ENCODE results near the gene DNPEP. TPM values are rescaled to one million over a fixed set of nuclear protein-coding genes. Genes with fewer than 3 reads are reported as not detected.

DNPEP gene
- total RNA-seq, 1 experiment from 2014 or later = 60.9 TPM

DNA sequence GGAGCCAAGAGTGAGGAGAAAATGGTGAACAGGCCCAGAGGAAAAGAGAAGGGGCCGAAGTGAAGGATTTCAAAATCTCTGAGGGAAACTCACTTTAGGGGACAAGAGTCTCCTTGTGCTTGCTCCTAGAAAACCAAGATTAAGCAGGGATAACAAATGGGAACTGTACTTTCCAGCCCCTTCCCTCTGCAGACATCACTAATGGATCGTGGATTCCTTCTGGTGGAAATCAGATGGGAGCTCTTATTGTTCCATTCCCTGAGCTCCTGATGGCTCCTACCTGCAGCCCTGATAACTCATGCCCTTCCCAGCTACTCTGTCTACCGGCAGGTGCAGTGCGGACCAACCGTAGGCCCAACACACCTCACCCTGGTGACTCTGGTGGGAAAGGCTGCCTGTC lies 34.6 kb downstream of the DNPEP start:
- H3K14ac ChIP-seq (ENCODE audit: insufficient read depth, low read length) = no peak overlapping the region
- H3K27me3 Mint-ChIP-seq (ENCODE audit: low read depth) = peaks cover 80% of the 10 kb centered on the region
- no peak overlapping the region for H2AFZ ChIP-seq (ENCODE audit: low read length)
- no CpG with 5 or more reads among the region's 5 CpGs for WGBS (ENCODE audit: extremely low coverage, insufficient read length, low lambda C conversion rate)
- peaks cover 9% of the 10 kb centered on the region; the same call in 1 of the 2 replicates for H3K27me3 ChIP-seq (ENCODE audit: insufficient read depth, low read length)
- H3K4me3 Mint-ChIP-seq = no peak overlapping the region
- H3K4me1 Mint-ChIP-seq = peaks cover 2 to 14% of the 10 kb centered on the region in 2 experiments; a peak in 3 of 4 replicates
- TF ChIP-seq CTCF (conservative IDR thresholded peaks at IDR 0.05) = no peak
- DNase-seq = no peak
- no peak overlapping the region for H3K56ac ChIP-seq (ENCODE audit: insufficient read length, low read depth, low read length)
- H3K79me2 ChIP-seq (ENCODE audit: insufficient read depth, low read length) = no peaks in the 10 kb centered on the region
- no peak overlapping the region for H2BK20ac ChIP-seq (ENCODE audit: low read depth, low read length, poor library complexity, severe bottlenecking)
- H3K23me2 ChIP-seq (ENCODE audit: insufficient read length, low read depth, low read length, poor library complexity, severe bottlenecking) = peaks cover 1% of the 10 kb centered on the region
- no peak overlapping the region for H3K27ac Mint-ChIP-seq
- no peak overlapping the region for H3K4ac ChIP-seq (ENCODE audit: low read depth, low read length)
- H3K9ac ChIP-seq (ENCODE audit: extremely low read depth, insufficient read length, low read length) = no peak overlapping the region
- no peak overlapping the region for H2BK5ac ChIP-seq (ENCODE audit: insufficient read length, low read length)
- H3K79me1 ChIP-seq (ENCODE audit: insufficient read depth, low read depth, low read length, poor library complexity, severe bottlenecking) = no peaks in the 10 kb centered on the region
- no peak overlapping the region for H3K23ac ChIP-seq (ENCODE audit: insufficient read length, low read depth, low read length)
- no peaks in the 10 kb centered on the region for H3K9me3 ChIP-seq (ENCODE audit: control insufficient read depth, low read depth, low read length)
- H3K27ac ChIP-seq (ENCODE audit: insufficient read length, low read depth, low read length) = no peak overlapping the region
- no peaks in the 10 kb centered on the region for H4K20me1 ChIP-seq (ENCODE audit: control insufficient read depth, insufficient read depth, insufficient read length)
- no peak overlapping the region for H2BK15ac ChIP-seq (ENCODE audit: low read depth, low read length)
- H3K9me3 Mint-ChIP-seq = no peaks in the 10 kb centered on the region
- H3T11ph ChIP-seq (ENCODE audit: low read length) = no peak overlapping the region
- H2BK120ac ChIP-seq (ENCODE audit: low read depth, low read length, poor library complexity, severe bottlenecking) = no peak overlapping the region
- no peak overlapping the region for H3K4me2 ChIP-seq (ENCODE audit: insufficient read depth, insufficient read length, low read length)
- no peak overlapping the region for H4K91ac ChIP-seq (ENCODE audit: insufficient read length, low read depth, low read length)
- H2AK5ac ChIP-seq (ENCODE audit: insufficient read length, low read length) = no peak overlapping the region
- no peaks in the 10 kb centered on the region for H3K4me1 ChIP-seq (ENCODE audit: insufficient read depth, low read length)
- H3K18ac ChIP-seq (ENCODE audit: insufficient read length, low read depth, low read length) = no peak overlapping the region
- H3K36me3 Mint-ChIP-seq (ENCODE audit: insufficient read depth in 1 of 3, low read depth in 3 of 3) = no peaks in the 10 kb centered on the region
- H2BK12ac ChIP-seq (ENCODE audit: insufficient read length, low read depth, low read length) = no peak overlapping the region
- no peak overlapping the region for H4K5ac ChIP-seq (ENCODE audit: insufficient read length, low read depth, low read length)
- H4K8ac ChIP-seq (replicated peaks; ENCODE audit: insufficient read length, low read depth, low read length) = no peak overlapping the region
